ENCODE results near the gene APOBEC2. TPM values are rescaled to one million over a fixed set of nuclear protein-coding genes. Genes with fewer than 3 reads are reported as not detected.

Gene APOBEC2
- total RNA-seq, 1 donor from 2014 or later: not detected

DNA sequence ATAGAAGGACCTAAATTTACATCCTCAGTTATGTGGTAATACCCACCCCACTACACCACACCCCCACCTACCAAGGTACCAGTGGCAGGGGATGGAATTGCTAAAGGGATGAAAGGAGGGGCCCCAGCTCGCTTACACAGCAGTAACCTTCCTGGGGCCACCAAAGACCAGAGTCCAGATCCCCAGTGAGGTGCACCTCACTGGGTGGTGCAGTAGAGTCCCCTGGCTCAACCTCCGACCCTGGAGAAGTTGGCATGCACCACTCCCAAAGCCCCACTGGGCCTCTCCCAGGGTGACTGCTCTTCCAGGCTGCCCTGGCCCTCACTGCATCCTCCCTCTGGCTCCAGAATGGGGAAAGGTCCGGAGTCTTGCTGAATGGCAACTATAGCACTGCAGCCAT is 14.8 kb upstream of the APOBEC2 start:
- H3K9me3 ChIP-seq: no peaks in the 10 kb centered on the region
- no peaks in the 10 kb centered on the region for H3K27me3 ChIP-seq
- ATAC-seq: no peak
- H3K27ac ChIP-seq: no peak overlapping the region
- intact Hi-C loops (cut with DNase I): no loop called here
- no peak for DNase-seq
- TF ChIP-seq, protein P1, sequence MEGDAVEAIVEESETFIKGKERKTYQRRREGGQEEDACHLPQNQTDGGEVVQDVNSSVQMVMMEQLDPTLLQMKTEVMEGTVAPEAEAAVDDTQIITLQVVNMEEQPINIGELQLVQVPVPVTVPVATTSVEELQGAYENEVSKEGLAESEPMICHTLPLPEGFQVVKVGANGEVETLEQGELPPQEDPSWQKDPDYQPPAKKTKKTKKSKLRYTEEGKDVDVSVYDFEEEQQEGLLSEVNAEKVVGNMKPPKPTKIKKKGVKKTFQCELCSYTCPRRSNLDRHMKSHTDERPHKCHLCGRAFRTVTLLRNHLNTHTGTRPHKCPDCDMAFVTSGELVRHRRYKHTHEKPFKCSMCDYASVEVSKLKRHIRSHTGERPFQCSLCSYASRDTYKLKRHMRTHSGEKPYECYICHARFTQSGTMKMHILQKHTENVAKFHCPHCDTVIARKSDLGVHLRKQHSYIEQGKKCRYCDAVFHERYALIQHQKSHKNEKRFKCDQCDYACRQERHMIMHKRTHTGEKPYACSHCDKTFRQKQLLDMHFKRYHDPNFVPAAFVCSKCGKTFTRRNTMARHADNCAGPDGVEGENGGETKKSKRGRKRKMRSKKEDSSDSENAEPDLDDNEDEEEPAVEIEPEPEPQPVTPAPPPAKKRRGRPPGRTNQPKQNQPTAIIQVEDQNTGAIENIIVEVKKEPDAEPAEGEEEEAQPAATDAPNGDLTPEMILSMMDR (IDR thresholded peaks at IDR 0.05): no peak
- H3K4me3 ChIP-seq: no peak overlapping the region
- H3K4me1 ChIP-seq: no peaks in the 10 kb centered on the region
- H3K36me3 ChIP-seq: no peaks in the 10 kb centered on the region

DNA sequence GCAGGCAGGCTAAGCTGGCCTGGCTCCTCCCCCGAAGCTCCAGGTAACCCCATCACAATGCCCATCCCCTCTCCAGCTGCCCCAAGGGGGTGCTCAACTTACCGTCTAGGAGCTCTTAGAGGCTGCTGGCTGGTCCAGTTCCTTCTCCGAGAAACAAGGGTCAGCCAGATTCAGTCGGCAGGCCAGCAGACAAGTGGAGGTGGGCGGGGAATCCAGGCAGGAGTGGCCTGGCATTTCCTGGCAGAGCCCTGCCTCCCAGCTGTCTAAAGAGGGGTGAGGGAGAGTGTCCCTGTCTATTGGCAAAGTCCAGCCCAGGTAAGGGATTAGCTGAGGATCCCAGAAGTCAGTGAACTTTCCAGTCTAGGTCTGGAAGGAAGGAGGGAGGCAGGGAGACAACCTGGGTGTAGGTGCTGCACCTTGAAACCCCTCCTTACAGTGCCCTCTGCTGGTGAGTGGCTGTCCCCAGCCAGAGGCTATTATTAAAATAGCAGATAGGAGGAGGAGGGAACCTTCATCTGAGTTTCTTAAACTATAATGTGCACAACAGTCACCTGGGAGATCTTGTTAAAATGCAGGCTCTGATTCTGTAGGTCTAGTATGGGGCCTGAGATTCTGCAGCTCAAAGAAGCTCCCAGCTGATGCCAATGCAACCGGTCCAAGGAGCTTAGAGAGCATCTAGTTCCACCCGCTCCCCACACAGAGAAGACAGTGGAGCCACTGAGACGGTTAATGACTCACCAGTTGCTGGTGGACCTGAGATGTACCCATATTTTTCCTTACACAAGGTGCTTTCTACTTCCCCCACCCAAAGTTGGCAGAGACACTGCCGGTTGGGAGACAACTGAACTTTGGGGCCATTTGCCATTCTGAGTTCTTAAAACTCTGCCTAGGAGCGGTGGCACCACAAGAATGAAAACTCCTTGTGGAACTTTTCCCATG is 13.7 kb upstream of the APOBEC2 start, which contains the start of gene UNC5CL:
Gene UNC5CL (minus strand): TSS at position 162 of the 939 bp plus-strand sequence. CDS start 4,147 bp downstream, outside the sequence.
- H3K36me3 ChIP-seq: no peaks in the 10 kb centered on the region
- TF ChIP-seq, protein P1 (IDR thresholded peaks at IDR 0.05): peak; percentile 70
- no peak within 1 kb of the TSS for H3K27ac ChIP-seq
- DNase-seq: peak; percentile 84
- intact Hi-C loops (cut with DNase I): no loop called here
- H3K4me3 ChIP-seq: no peak within 1 kb of the TSS
- no peaks in the 10 kb centered on the region for H3K4me1 ChIP-seq
- no peaks in the 10 kb centered on the region for H3K9me3 ChIP-seq
- peak; percentile 78 for ATAC-seq
- no peaks in the 10 kb centered on the region for H3K27me3 ChIP-seq

DNA sequence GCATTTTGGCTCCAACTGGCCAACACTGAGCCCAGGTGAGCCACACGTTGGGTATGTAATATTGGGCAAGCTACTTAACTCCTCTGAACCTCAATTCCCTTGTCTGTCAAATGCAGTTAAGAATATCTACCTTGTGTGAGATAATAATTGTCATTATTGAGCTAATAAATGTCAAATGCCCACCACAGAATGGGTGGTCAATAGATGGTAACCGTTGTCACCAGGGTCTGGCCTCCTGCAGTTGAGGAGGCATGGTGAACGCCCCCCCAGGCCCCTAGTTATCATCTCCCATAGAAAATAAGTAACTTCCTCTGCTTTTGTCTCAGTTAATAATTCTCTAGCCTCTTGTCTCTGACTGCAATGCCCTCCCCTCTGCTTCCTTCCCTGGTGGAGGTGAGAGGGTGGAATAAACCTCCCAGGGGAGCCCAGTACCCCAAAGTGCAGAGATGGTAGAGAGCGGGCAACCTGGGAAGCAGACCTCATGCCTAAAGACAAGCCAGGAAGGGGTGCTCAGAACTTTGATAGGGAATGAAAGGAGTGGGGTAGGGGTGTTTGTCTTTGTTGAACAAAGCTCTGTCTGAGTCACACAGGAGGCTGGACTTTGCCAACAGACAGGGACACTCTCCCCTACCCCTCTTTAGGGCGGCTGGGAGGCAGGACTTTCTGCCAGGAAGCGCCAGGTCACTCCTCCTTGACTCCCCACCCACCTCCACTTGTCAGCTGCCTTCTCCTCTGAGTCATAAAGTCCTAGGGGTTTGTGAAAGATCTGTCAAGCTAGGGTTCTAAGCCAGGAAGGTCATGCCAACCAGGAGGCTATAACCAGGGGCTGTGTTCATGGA is 12.7 kb upstream of the APOBEC2 start:
- peak; percentile 73 for DNase-seq
- Histone ChIP-seq H3K36me3 (no peaks in the 10 kb centered on the region), H3K4me1 (no peaks in the 10 kb centered on the region), H3K27me3 (no peaks in the 10 kb centered on the region), H3K27ac (no peak overlapping the region), H3K9me3 (no peaks in the 10 kb centered on the region), H3K4me3 (no peak overlapping the region)
- TF ChIP-seq, protein P1 (IDR thresholded peaks at IDR 0.05): no peak
- peak; percentile 61 for ATAC-seq
- intact Hi-C loops (cut with DNase I): no loop called here

DNA sequence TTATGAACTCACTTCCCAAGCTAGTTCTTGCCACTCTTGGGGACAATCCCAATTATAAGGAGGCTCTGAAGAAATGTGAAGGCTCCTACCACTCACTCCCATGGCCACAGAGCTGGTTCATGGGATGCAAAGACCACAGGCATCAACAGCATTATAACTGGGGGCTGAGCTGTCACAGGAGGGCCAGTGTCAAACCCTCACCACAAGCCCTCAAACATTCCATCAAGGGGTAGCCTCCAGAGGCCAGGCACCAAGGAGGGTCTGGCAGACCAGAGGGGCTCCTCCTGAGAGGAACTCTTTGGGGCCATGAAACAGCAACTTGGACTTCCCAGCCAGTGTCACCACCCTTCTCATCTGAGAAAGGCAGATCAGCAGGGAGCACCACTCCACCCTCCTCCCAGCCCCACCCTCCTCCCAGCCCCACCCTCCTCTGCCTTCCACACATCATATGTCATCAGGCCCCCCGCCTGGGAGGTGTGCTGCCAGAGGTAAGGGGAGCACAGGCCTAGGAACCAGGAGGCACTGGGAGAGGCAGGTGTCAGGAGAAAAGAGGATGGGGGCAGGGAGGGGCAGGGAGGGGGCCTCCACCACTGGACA is 12.0 kb upstream of the APOBEC2 start:
- Histone ChIP-seq H3K27me3 (no peaks in the 10 kb centered on the region), H3K9me3 (no peaks in the 10 kb centered on the region), H3K36me3 (no peaks in the 10 kb centered on the region), H3K27ac (no peak overlapping the region), H3K4me3 (no peak overlapping the region), H3K4me1 (no peaks in the 10 kb centered on the region)
- DNase-seq: no peak
- TF ChIP-seq, protein P1 (IDR thresholded peaks at IDR 0.05): no peak
- no peak for ATAC-seq
- intact Hi-C loops (cut with DNase I): no loop called here

DNA sequence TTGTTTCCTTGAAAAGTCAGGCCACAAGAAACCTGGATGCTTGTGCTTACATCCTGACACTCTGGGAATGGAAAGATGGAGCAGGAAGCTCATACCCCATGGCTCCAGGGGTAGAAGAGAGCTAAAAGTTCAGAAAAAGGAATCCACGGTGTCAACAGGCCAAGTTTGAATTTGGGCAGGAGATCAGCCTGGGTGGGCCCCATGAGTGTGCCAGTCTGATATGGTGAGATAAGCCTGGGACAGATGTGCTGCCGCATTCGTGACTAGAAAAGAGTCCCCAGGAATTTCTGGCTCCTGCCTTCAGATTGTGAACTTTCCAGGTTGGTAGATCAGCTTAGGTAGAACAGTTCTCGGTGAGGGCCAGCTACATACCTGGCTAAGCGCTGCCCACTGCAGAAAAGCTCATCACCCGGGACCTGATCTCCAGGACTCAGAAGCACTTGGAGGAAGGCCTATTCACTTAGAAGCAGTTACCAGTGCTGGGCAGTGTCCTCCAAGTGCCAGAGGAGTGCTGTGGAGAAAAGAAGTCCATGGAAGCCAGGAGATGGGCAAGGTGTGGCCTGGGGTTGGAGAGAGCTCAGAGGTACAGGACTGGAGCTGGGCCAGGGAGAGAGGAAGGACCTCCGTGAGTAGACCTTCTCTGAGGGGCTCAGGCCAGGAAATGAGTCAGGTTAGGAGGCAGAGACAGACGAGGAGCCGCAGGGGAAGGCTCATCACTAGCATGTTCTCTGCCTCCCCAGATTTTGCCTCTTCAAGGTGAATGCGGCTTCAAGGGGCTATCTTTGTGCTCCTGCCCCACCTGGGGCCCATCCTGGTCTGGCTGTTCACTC is 10.6 kb upstream of the APOBEC2 start, which contains the start of gene TSPO2:
Gene TSPO2 (plus strand): TSS at position 242 of the 830 bp plus-strand sequence. CDS start 519 bp downstream, at position 761.
- Histone ChIP-seq H3K9me3 (no peaks in the 10 kb centered on the region), H3K36me3 (no peaks in the 10 kb centered on the region), H3K27ac (no peak within 1 kb of the TSS), H3K4me3 (no peak within 1 kb of the TSS), H3K27me3 (no peaks in the 10 kb centered on the region), H3K4me1 (no peaks in the 10 kb centered on the region)
- TF ChIP-seq, protein P1 (IDR thresholded peaks at IDR 0.05): no peak
- DNase-seq (no peak), ATAC-seq (no peak)
- intact Hi-C loops (cut with DNase I): no loop called here

All from upper lobe of right lung (tissue), 1 donor.